ENCODE results near the gene RBMS2. TPM values are rescaled to one million over a fixed set of nuclear protein-coding genes. Genes with fewer than 3 reads are reported as not detected.

Gene RBMS2
- polyA plus RNA-seq, 1 of the 3 experiments (the other 2 are of a cell fraction): 8.9 TPM

DNA sequence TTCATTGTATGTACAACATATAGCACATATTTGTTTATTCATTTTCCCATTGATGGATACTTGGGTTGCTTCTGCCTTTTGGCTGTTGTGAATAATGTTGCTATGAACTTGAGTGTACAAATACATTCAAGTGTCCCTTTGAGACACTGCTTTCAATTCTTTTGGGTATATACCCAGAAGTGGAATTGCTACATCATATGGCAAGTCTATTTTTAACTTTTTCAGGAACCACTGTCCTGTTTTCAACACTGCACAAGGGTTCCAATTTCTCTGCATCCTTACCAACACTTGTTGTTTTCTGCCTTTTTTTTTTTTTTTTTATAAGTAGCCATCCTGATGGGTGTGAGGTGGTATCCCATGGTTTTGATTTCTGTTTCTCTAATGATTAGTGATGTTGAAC, 15.9 kb downstream of the RBMS2 start:
- no peak for TF ChIP-seq CTCF (IDR thresholded peaks at IDR 0.05)
- TF ChIP-seq ELF1 (IDR thresholded peaks at IDR 0.05): no peak
- TF ChIP-seq FOXJ3 (CRISPR knock-in tag; IDR thresholded peaks at IDR 0.05): no peak
- TF ChIP-seq REST (IDR thresholded peaks at IDR 0.05; ENCODE audit: low read depth, low read length): no peak
- no peak for TF ChIP-seq NRF1 (IDR thresholded peaks at IDR 0.05; ENCODE audit: low read depth, low read length)
- TF ChIP-seq GATA2 (CRISPR knock-in tag; IDR thresholded peaks at IDR 0.05): no peak
- TF ChIP-seq SMC3 (IDR thresholded peaks at IDR 0.05; ENCODE audit: low read depth, low read length): no peak
- no peak for TF ChIP-seq RCOR1 (IDR thresholded peaks at IDR 0.05; ENCODE audit: low read length)
- no peak for TF ChIP-seq RXRA (IDR thresholded peaks at IDR 0.05; ENCODE audit: borderline replicate concordance, low read depth)
- TF ChIP-seq FOSL2 (IDR thresholded peaks at IDR 0.05; ENCODE audit: borderline replicate concordance, low read depth): no peak
- TF ChIP-seq, protein P1, sequence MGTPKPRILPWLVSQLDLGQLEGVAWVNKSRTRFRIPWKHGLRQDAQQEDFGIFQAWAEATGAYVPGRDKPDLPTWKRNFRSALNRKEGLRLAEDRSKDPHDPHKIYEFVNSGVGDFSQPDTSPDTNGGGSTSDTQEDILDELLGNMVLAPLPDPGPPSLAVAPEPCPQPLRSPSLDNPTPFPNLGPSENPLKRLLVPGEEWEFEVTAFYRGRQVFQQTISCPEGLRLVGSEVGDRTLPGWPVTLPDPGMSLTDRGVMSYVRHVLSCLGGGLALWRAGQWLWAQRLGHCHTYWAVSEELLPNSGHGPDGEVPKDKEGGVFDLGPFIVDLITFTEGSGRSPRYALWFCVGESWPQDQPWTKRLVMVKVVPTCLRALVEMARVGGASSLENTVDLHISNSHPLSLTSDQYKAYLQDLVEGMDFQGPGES (IDR thresholded peaks at IDR 0.05; ENCODE audit: low read depth, low read length): no peak
- no peak for TF ChIP-seq TAF1 (IDR thresholded peaks at IDR 0.05; ENCODE audit: borderline replicate concordance, low read depth, low read length)
- TF ChIP-seq, protein P2, sequence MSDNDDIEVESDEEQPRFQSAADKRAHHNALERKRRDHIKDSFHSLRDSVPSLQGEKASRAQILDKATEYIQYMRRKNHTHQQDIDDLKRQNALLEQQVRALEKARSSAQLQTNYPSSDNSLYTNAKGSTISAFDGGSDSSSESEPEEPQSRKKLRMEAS (IDR thresholded peaks at IDR 0.05; ENCODE audit: low read depth): no peak
- TF ChIP-seq MXI1 (IDR thresholded peaks at IDR 0.05; ENCODE audit: low read depth, low read length): no peak
- no peak for TF ChIP-seq GABPA (IDR thresholded peaks at IDR 0.05; ENCODE audit: low read depth)
- peaks cover 93% of the 10 kb centered on the region for H3K79me2 ChIP-seq (ENCODE audit: insufficient read depth)
- ChIA-PET CTCF (no interaction called here), POLR2A (no interaction called here)
- no peak overlapping the region for H3K9ac ChIP-seq
- peaks cover 5% of the 10 kb centered on the region; the same call in 1 of the 2 replicates for H4K20me1 ChIP-seq (ENCODE audit: insufficient read depth)
- no peak for DNase-seq
- no peak overlapping the region for H3K4me3 ChIP-seq (ENCODE audit: low read depth in 2 of 2, low read length in 1 of 2)
- H2AFZ ChIP-seq (ENCODE audit: low read depth): no peak overlapping the region
- no peaks in the 10 kb centered on the region for H3K27me3 ChIP-seq (ENCODE audit: insufficient read depth)
- no peak overlapping the region for H3K4me2 ChIP-seq
- peaks cover 4% of the 10 kb centered on the region for H3F3A ChIP-seq (replicated peaks; ENCODE audit: insufficient read depth)
- no peaks in the 10 kb centered on the region; a peak in 1 of 4 replicates for H3K4me1 ChIP-seq (ENCODE audit: control insufficient read depth in 1 of 2, insufficient read depth in 2 of 2, low read depth in 1 of 2, low read length in 1 of 2)
- no peak overlapping the region for H3K27ac ChIP-seq (ENCODE audit: low read depth in 2 of 2, low read length in 1 of 2)
- peaks cover 0 to 11% of the 10 kb centered on the region in 2 experiments for H3K36me3 ChIP-seq (replicated peaks in 1 of 2; ENCODE audit: control insufficient read depth in 1 of 2, insufficient read depth in 2 of 2, low read length in 1 of 2)
- H3K9me2 ChIP-seq: no peaks in the 10 kb centered on the region
- H3K9me3 ChIP-seq: no peaks in the 10 kb centered on the region
